NT2/D1 (cell line): ENCODE results near the gene TPSAB1.

Experiments
- SUZ12 ChIP-seq: IDR thresholded peaks from 2 replicates; pipeline ENCODE4 v1.6.1; 2011; ENCODE audit not compliant: insufficient read length, insufficient read depth; ENCODE audit errors: extremely low read depth
- YY1 ChIP-seq: IDR thresholded peaks from 2 replicates; pipeline ENCODE4 v1.6.1; 2011; ENCODE audit not compliant: insufficient read length, insufficient read depth
- ZNF274 ChIP-seq: IDR thresholded peaks from 2 replicates; pipeline ENCODE4 v1.6.1; 2011; ENCODE audit warnings: mild to moderate bottlenecking, low read depth, low read length

GRCh38 chr16:1275791-1276579 lies 35.5 kb downstream of the TPSAB1 start:
- TF ChIP-seq YY1, result no peak
- TF ChIP-seq SUZ12, result no peak
- no peak for TF ChIP-seq ZNF274
